Heart left ventricle (tissue), 13 donors: ENCODE data around the gene ZFPM1.

Source experiments
- CTCF ChIP-seq, 12 donors: fragments of 200-600 bp; sonication (generic) in 4 of 12; IDR thresholded peaks; one replicate each; pipeline versions ENCODE4 v1.5.0 to v1.8.0; 2018 to 2022; ENCODE audit warnings: antibody characterized with exemption in 12 of 12, mild to moderate bottlenecking in 5 of 12
- POLR2A ChIP-seq, 2 donors: fragments of 450-650 bp; IDR thresholded peaks; one replicate each; pipeline ENCODE4 v1.6.1; 2017; ENCODE audit warnings: antibody characterized with exemption in 2 of 2, mild to moderate bottlenecking in 2 of 2, moderate library complexity in 2 of 2
- donor health status: ischemic (EF 13 %, LVEDD 7.1; RV severe dilation, severe dysfunction).
- donor health status: DM: no; HTN: yes; CAD: no.
- donor health status: DM: no; HTN: no; CAD: no.
- donor health status: ischemic (EF 25% LVEDD 6.9; RV normal size, moderate dysfunction).
- donor health status: ischemic (EF 25% LVEDD 5.7; RV mildly dilated, moderate dysfunction).
- donor health status: ischemic (EF 35%, LVEDD 5.7; RV mildly dilated, moderate dysfunction).
- donor health status: nonischemic (EF 11% LVEDD 7.7; RV severe dilation, severe dysfunction).
- donor health status: DM: yes; HTN: yes; CAD: no.
- donor health status: PGD.
- donor health status: ischemic (EF 29% LVEDD 5.4; RV normal size, mild dysfunction).
- donor health status: nonischemic (EF 23%, LVEDD 6.1; RV moderate dilation, normal function).

- no peak for TF ChIP-seq CTCF (IDR thresholded peaks at IDR 0.05)
- no peak for TF ChIP-seq POLR2A (IDR thresholded peaks at IDR 0.05)
Observed at GRCh38 chr16:88454523-88454947, 1.5 kb downstream of the ZFPM1 start.
